Peyer's patch (tissue), 4 donors: ENCODE results near the gene FAM193A.

Experiments used
- POLR2A ChIP-seq, 2 donors: fragments of 450-650 bp; IDR thresholded peaks; one replicate each; pipeline ENCODE4 v1.5.1; 2017; ENCODE audit warnings: antibody characterized with exemption in 2 of 2, mild to moderate bottlenecking in 2 of 2, moderate library complexity in 2 of 2
- TF ChIP-seq, protein P1 (sequence below), 6 experiments: fragments of 450-650 bp in 4 of 6; fragments of 200-600 bp in 2 of 6; sonication (generic) in 1 of 6; IDR thresholded peaks; one replicate each; pipeline ENCODE4 v1.5.1; 2017 to 2019; ENCODE audit warnings: antibody characterized with exemption in 6 of 6, mild to moderate bottlenecking in 3 of 6, moderate library complexity in 1 of 6

DNA sequence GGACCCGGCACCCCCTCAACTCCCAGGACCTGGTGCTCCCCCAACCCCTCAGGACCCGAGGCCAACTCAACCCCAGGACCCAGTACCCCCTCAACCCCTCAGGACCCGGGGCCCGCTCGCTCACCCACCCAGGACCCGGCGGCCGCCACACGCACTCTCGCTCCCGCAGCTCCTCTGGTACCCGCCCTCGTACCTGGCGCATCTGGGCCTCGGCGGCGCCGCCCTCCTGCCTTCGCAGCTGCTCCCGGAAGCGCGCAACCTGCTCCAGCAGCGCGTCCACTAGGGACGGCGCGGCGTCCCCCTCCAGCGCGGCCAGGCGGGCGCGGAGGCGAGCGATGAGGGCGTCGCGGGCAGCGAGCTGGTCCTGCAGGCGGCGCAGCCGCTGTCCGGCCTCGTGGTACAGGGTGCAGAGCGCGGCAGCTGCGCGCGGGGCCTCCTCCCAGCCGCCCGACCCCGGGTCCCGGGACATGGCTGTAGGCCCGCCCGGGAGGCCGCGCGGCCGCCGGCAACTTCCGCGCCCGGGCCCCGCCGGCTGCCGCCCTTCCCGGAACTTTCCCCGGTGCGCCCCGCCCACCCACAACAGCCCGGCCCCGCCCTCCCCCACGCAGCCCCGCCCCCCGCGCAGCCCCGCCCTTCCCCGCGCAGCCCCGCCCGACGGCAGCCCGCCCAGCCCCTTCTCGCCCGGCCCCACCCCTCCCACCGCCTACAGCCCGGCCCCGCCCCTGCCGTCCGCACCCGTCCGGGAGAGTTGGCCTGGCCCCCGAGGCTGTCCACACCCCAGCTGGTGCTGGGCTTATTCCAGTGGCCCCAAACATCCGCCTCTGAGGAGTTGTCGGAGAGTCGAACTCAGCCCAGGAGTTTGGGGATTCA is 219.6 kb downstream of the FAM193A start, which contains the start of gene TNIP2:
- TF ChIP-seq, protein P1, sequence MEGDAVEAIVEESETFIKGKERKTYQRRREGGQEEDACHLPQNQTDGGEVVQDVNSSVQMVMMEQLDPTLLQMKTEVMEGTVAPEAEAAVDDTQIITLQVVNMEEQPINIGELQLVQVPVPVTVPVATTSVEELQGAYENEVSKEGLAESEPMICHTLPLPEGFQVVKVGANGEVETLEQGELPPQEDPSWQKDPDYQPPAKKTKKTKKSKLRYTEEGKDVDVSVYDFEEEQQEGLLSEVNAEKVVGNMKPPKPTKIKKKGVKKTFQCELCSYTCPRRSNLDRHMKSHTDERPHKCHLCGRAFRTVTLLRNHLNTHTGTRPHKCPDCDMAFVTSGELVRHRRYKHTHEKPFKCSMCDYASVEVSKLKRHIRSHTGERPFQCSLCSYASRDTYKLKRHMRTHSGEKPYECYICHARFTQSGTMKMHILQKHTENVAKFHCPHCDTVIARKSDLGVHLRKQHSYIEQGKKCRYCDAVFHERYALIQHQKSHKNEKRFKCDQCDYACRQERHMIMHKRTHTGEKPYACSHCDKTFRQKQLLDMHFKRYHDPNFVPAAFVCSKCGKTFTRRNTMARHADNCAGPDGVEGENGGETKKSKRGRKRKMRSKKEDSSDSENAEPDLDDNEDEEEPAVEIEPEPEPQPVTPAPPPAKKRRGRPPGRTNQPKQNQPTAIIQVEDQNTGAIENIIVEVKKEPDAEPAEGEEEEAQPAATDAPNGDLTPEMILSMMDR (IDR thresholded peaks at IDR 0.05): peak in 5 of 6 experiments; percentile 16 to 91 (median 72)
- peak; percentile 71 to 94 for TF ChIP-seq POLR2A (IDR thresholded peaks at IDR 0.05)
